Caco-2 (cell line): ENCODE measurements around the gene P2RY2. TPM values are rescaled to one million over a fixed set of nuclear protein-coding genes. Genes with fewer than 3 reads are reported as not detected.

Experiments used
- BruUV-seq: library from RNA; stranded (reverse); fragments of 400-500 nt; replicated peaks from 2 replicates; lab custom pipeline; 2021; lab: Mats Ljungman, UMichigan
- CTCF ChIA-PET: fragments of 300-600 bp; sonication (Branson Sonifier 250); formaldehyde crosslinking; loops from one replicate; lab custom pipeline; 2022; ENCODE audit warnings: antibody characterized with exemption; lab: Charles Lee
- POLR2A ChIA-PET: fragments of 300-600 bp; sonication (Branson Sonifier 250); formaldehyde crosslinking; loops from one replicate; lab custom pipeline; 2022; ENCODE audit warnings: antibody characterized with exemption; lab: Charles Lee
- DNase-seq, 2 experiments: peaks; one replicate each; pipeline versions ENCODE4 v3.0.0 to v3.0.0-alpha.2; 2020 to 2022
- H3K27me3 ChIP-seq: replicated peaks from 2 replicates; pipeline ENCODE4 v1.6.0; 2011; ENCODE audit warnings: low read length; ENCODE audit not compliant: control insufficient read depth, insufficient read depth
- H3K36me3 ChIP-seq: 2 replicates; pipeline ENCODE4 v1.5.1; 2011; ENCODE audit warnings: low read length; ENCODE audit not compliant: control insufficient read depth, insufficient read depth
- H3K4me1 ChIP-seq: fragments of 250-450 bp; sonication (Bioruptor Pico); 2 replicates; pipeline ENCODE4 v1.5.1; 2020; ENCODE audit warnings: mild to moderate bottlenecking
- H3K4me3 ChIP-seq: 2 replicates; pipeline ENCODE4 v1.5.1; 2011; ENCODE audit warnings: low read depth, mild to moderate bottlenecking, control low read depth, low read length
- H3K9me3 ChIP-seq: fragments of 250-450 bp; sonication (Bioruptor Pico); 2 replicates; pipeline ENCODE4 v1.5.1; 2020; ENCODE audit warnings: mild to moderate bottlenecking, moderate library complexity
- H3K27ac Mint-ChIP-seq: one replicate; pipeline ENCODE4 v1.8.0; 2022; ENCODE audit warnings: mixed read lengths; ENCODE audit not compliant: unreplicated experiment
- H3K27me3 Mint-ChIP-seq: one replicate; pipeline ENCODE4 v1.8.0; 2022; ENCODE audit warnings: mixed read lengths; ENCODE audit not compliant: insufficient read depth, unreplicated experiment
- H3K36me3 Mint-ChIP-seq: one replicate; pipeline ENCODE4 v1.8.0; 2022; ENCODE audit warnings: mild to moderate bottlenecking, mixed read lengths; ENCODE audit not compliant: insufficient read depth, unreplicated experiment
- H3K4me1 Mint-ChIP-seq: one replicate; pipeline ENCODE4 v1.8.0; 2022; ENCODE audit warnings: low read depth, mixed read lengths; ENCODE audit not compliant: unreplicated experiment
- H3K4me3 Mint-ChIP-seq: one replicate; pipeline ENCODE4 v1.8.0; 2022; ENCODE audit warnings: mild to moderate bottlenecking, moderate library complexity, mixed read lengths; ENCODE audit not compliant: unreplicated experiment
- H3K9me3 Mint-ChIP-seq: one replicate; pipeline ENCODE4 v1.8.0; 2022; ENCODE audit warnings: mixed read lengths; ENCODE audit not compliant: unreplicated experiment
- CTCF ChIP-seq, 2 experiments: fragments of 200-600 bp in 1 of 2; IDR thresholded peaks; 1 replicate in 1 of 2; 2 replicates in 1 of 2; pipeline versions ENCODE4 v1.5.1 to v1.8.0; 2011 to 2022; ENCODE audit warnings: antibody characterized with exemption in 1 of 2, control low read depth in 1 of 2, inconsistent platforms in 1 of 2, low read depth in 1 of 2, low read length in 1 of 2, mild to moderate bottlenecking in 1 of 2, moderate library complexity in 1 of 2; ENCODE audit not compliant: insufficient read depth in 1 of 2, severe bottlenecking in 1 of 2, unreplicated experiment in 1 of 2
- intact Hi-C: fragments of 100-400 bp; cut with micrococcal nuclease; formaldehyde crosslinking; loops from one replicate; pipeline ENCODE4 v1.10.0; 2022; ENCODE audit not compliant: unreplicated experiment
- total RNA-seq: library from RNA; stranded (reverse); gene quantifications from 2 replicates; pipeline ENCODE4 v1.2.3, GENCODE V29; 2022

P2RY2 gene
- total RNA-seq, 1 experiment from 2014 or later = 10.4 TPM

- no peaks in the 10 kb centered on the region for H3K27me3 ChIP-seq
- Mint-ChIP-seq H3K4me3 (no peak overlapping the region), H3K4me1 (peaks cover 20% of the 10 kb centered on the region), H3K27me3 (no peaks in the 10 kb centered on the region), H3K27ac (peak overlapping the region; percentile 5), H3K36me3 (no peaks in the 10 kb centered on the region), H3K9me3 (no peaks in the 10 kb centered on the region)
- DNase-seq = peak; percentile 39 to 46
- 0 out of 2 replicates have a peak, but pooled peaks cover 4% of the 10 kb centered on the region for H3K4me1 ChIP-seq
- no peak for TF ChIP-seq CTCF (IDR thresholded peaks at IDR 0.05; ENCODE audit: insufficient read depth in 1 of 2, low read depth in 1 of 2, low read length in 1 of 2, severe bottlenecking in 1 of 2, unreplicated experiment in 1 of 2)
- intact Hi-C loops = no loop called here
- H3K36me3 ChIP-seq = no peaks in the 10 kb centered on the region
- ChIA-PET CTCF (interaction anchor here (1.0 kb wide), 1 partner anchor 56 kb away, joined by 3 read pairs; no protein-coding TSS in a partner anchor), POLR2A (no interaction called here)
- H3K4me3 ChIP-seq = no peak overlapping the region
- no peaks in the 10 kb centered on the region for H3K9me3 ChIP-seq
- no TSS peak for BruUV-seq
These were observed 31.2 kb downstream of the P2RY2 start for GRCh38 chr11:73249304-73249703.

- H3K27me3 Mint-ChIP-seq = no peaks in the 10 kb centered on the region
- intact Hi-C loops = no loop called here
- no peaks in the 10 kb centered on the region for H3K36me3 Mint-ChIP-seq
- peaks cover 12% of the 10 kb centered on the region for H3K4me1 Mint-ChIP-seq
- no peak overlapping the region for H3K4me3 ChIP-seq
- CTCF ChIA-PET = no interaction called here
- no peak for TF ChIP-seq CTCF (IDR thresholded peaks at IDR 0.05; ENCODE audit: insufficient read depth in 1 of 2, low read depth in 1 of 2, low read length in 1 of 2, severe bottlenecking in 1 of 2, unreplicated experiment in 1 of 2)
- H3K27ac Mint-ChIP-seq = no peak overlapping the region
- no TSS peak for BruUV-seq
- H3K36me3 ChIP-seq = no peaks in the 10 kb centered on the region
- no peaks in the 10 kb centered on the region for H3K9me3 ChIP-seq
- H3K4me1 ChIP-seq = 0 out of 2 replicates have a peak, but pooled peaks cover 4% of the 10 kb centered on the region
- H3K4me3 Mint-ChIP-seq = no peak overlapping the region
- POLR2A ChIA-PET = no interaction called here
- DNase-seq = peak in 1 of 2 experiments; percentile 33
- H3K27me3 ChIP-seq = no peaks in the 10 kb centered on the region
- no peaks in the 10 kb centered on the region for H3K9me3 Mint-ChIP-seq
These were observed 32.0 kb downstream of the P2RY2 start for GRCh38 chr11:73249853-73250783.

GRCh38 chr11:73252577-73253191, 34.6 kb downstream of the P2RY2 start:
- CTCF ChIA-PET = interaction anchor here (0.5 to 1.4 kb wide), 14 partner anchors 10 to 440 kb away, joined by 3 to 18 read pairs (median 4); partner anchors contain the start of gene P2RY6

More at GRCh38 chr11:73252577-73253191, 34.6 kb downstream of the P2RY2 start:
- Mint-ChIP-seq H3K9me3 (no peaks in the 10 kb centered on the region), H3K27ac (no peak overlapping the region), H3K4me3 (no peak overlapping the region), H3K4me1 (peaks cover 17% of the 10 kb centered on the region), H3K27me3 (no peaks in the 10 kb centered on the region), H3K36me3 (no peaks in the 10 kb centered on the region)
- peak; percentile 55 to 70 for TF ChIP-seq CTCF (IDR thresholded peaks at IDR 0.05; ENCODE audit: insufficient read depth in 1 of 2, low read depth in 1 of 2, low read length in 1 of 2, severe bottlenecking in 1 of 2, unreplicated experiment in 1 of 2)
- Histone ChIP-seq H3K4me1 (peaks cover 8% of the 10 kb centered on the region), H3K4me3 (no peak overlapping the region), H3K36me3 (no peaks in the 10 kb centered on the region), H3K27me3 (no peaks in the 10 kb centered on the region), H3K9me3 (no peaks in the 10 kb centered on the region)
- DNase-seq = peak; percentile 71 to 73
- intact Hi-C loops = loop anchor here (1.0 kb wide), 2 partner anchors 18 to 37 kb away; no protein-coding TSS in a partner anchor
- POLR2A ChIA-PET = interaction anchor here (0.5 to 1.3 kb wide), 5 partner anchors 17 to 172 kb away, joined by 3 to 6 read pairs (median 3); partner anchors contain the start of gene P2RY6
- no TSS peak for BruUV-seq
